HG03378 (cell line): ENCODE measurements around the gene SEBOX.

Experiments
- ATAC-seq: cut with Tn5 transposase; IDR thresholded peaks from one replicate; pipeline ENCODE4 v1.9.1; 2021; ENCODE audit warnings: mild to moderate bottlenecking, moderate library complexity; ENCODE audit not compliant: unreplicated experiment

SEBOX gene

GRCh38 chr17:28324267-28324745 lies 40.7 kb downstream of the SEBOX start:
- ATAC-seq, result no peak

- no peak for ATAC-seq
These were observed 44.6 kb downstream of the SEBOX start for GRCh38 chr17:28320215-28321061.

GRCh38 chr17:28319598-28319935 lies 45.4 kb downstream of the SEBOX start:
- ATAC-seq, result no peak

GRCh38 chr17:28318759-28319597 lies 46.0 kb downstream of the SEBOX start, which contains the start of gene TMEM97:
TSS of gene TMEM97 (plus strand) at chr17:28319200. CDS start at chr17:28319240, 40 bp downstream.
- ATAC-seq, result peak; percentile 88

GRCh38 chr17:28317966-28318758 lies 46.8 kb downstream of the SEBOX start:
- no peak for ATAC-seq

- no peak for ATAC-seq
These were observed 47.7 kb downstream of the SEBOX start for GRCh38 chr17:28317099-28317965.

- ATAC-seq, result no peak
These were observed 48.9 kb downstream of the SEBOX start for GRCh38 chr17:28315846-28316705.

GRCh38 chr17:28313841-28314240 lies 51.2 kb downstream of the SEBOX start:
- no peak for ATAC-seq
